NT2/D1 (cell line): Measurements from ENCODE around the gene ACTA2.

ENCODE experiments used
- SUZ12 ChIP-seq: IDR thresholded peaks from 2 replicates; pipeline ENCODE4 v1.6.1; 2011; ENCODE audit not compliant: insufficient read length, insufficient read depth; ENCODE audit errors: extremely low read depth
- YY1 ChIP-seq: IDR thresholded peaks from 2 replicates; pipeline ENCODE4 v1.6.1; 2011; ENCODE audit not compliant: insufficient read length, insufficient read depth
- ZNF274 ChIP-seq: IDR thresholded peaks from 2 replicates; pipeline ENCODE4 v1.6.1; 2011; ENCODE audit warnings: mild to moderate bottlenecking, low read depth, low read length

GRCh38 chr10:88989423-88989822, 36.9 kb upstream of the ACTA2 start:
- TF ChIP-seq ZNF274 (no peak), YY1 (no peak), SUZ12 (no peak)
